NCI-H187 treated with DMSO at 0.1 percent for 48 hours (cell line): Measurements from ENCODE around the gene NAT9.

ENCODE experiments used
- DNase-seq: peaks from one replicate; lab custom pipeline; 2025; lab: John Stamatoyannopoulos, UW

Gene NAT9

GRCh38 chr17:74744714-74745547 is 31.2 kb downstream of the NAT9 start:
- DNase-seq = no peak

GRCh38 chr17:74744349-74744713 is 31.8 kb downstream of the NAT9 start:
- no peak for DNase-seq

- no peak for DNase-seq
These were observed 32.4 kb downstream of the NAT9 start for GRCh38 chr17:74743755-74744154.

GRCh38 chr17:74742978-74743545 is 33.1 kb downstream of the NAT9 start:
- no peak for DNase-seq

- no peak for DNase-seq
These were observed 34.0 kb downstream of the NAT9 start for GRCh38 chr17:74742153-74742515.

GRCh38 chr17:74740641-74741387 is 35.3 kb downstream of the NAT9 start:
- DNase-seq = no peak

GRCh38 chr17:74740173-74740572 is 36.0 kb downstream of the NAT9 start:
- DNase-seq = no peak

GRCh38 chr17:74739227-74739831 is 36.8 kb downstream of the NAT9 start:
- no peak for DNase-seq

GRCh38 chr17:74738051-74738996 is 37.8 kb downstream of the NAT9 start:
- DNase-seq = no peak

- DNase-seq = no peak
These were observed 38.7 kb downstream of the NAT9 start for GRCh38 chr17:74737299-74738050.

GRCh38 chr17:74736513-74737298 is 39.4 kb downstream of the NAT9 start, which contains the start of gene RAB37:
Gene RAB37, plus strand, starts transcription at chr17:74737256. Its CDS starts 17 bp downstream, at chr17:74737273.
- no peak for DNase-seq

GRCh38 chr17:74734256-74734655 is 41.9 kb downstream of the NAT9 start:
- DNase-seq = no peak

GRCh38 chr17:74733365-74734122 is 42.6 kb downstream of the NAT9 start:
- no peak for DNase-seq

- no peak for DNase-seq
These were observed 43.9 kb downstream of the NAT9 start for GRCh38 chr17:74732042-74732867.

GRCh38 chr17:74731347-74731605 is 44.9 kb downstream of the NAT9 start:
- no peak for DNase-seq

GRCh38 chr17:74730491-74731346 is 45.4 kb downstream of the NAT9 start:
- DNase-seq = no peak

- DNase-seq = no peak
These were observed 46.3 kb downstream of the NAT9 start for GRCh38 chr17:74729866-74730265.

GRCh38 chr17:74729368-74729767 is 46.8 kb downstream of the NAT9 start:
- DNase-seq = no peak
